ENCODE measurements around the gene RDM1. TPM values are rescaled to one million over a fixed set of nuclear protein-coding genes. Genes with fewer than 3 reads are reported as not detected.

The RDM1 gene
- polyA plus RNA-seq, 4 donors = 1.9 to 4.5 (median 4.5) TPM; not detected in 1

- Histone ChIP-seq H3K9me3 (ENCODE audit: control insufficient read depth in 2 of 2, insufficient read depth in 1 of 2, low read depth in 1 of 2, low read length in 1 of 2) (peaks cover 0 to 28% of the 10 kb centered on the region in 2 donors), H3K27me3 (ENCODE audit: control insufficient read depth in 3 of 3, insufficient read depth in 3 of 3, low read length in 3 of 3) (no peaks in the 10 kb centered on the region), H3K4me1 (ENCODE audit: control insufficient read depth in 3 of 3, insufficient read depth in 2 of 3, low read depth in 1 of 3, low read length in 2 of 3) (peaks cover 0 to 33% (median 2%) of the 10 kb centered on the region in 3 donors), H3K36me3 (ENCODE audit: control insufficient read depth in 3 of 3, insufficient read depth in 2 of 3, low read depth in 1 of 3, low read length in 3 of 3) (peaks cover 0 to 6% (median 0%) of the 10 kb centered on the region in 3 donors), H3K4me3 (ENCODE audit: low read depth in 1 of 3, low read length in 3 of 3) (no peak overlapping the region), H3K27ac (ENCODE audit: low read depth in 1 of 3, low read length in 2 of 3) (no peak overlapping the region)
- DNase-seq (peak; percentile 27 to 68), FAIRE-seq (no peak)
- WGBS, 3 donors = 27 to 64% (median 30%) methylated on average over 2 of the region's 2 CpGs
Observed at GRCh38 chr17:35912942-35913341, 17.6 kb downstream of the RDM1 start.

GRCh38 chr17:35912339-35912912 is 18.1 kb downstream of the RDM1 start:
- Histone ChIP-seq H3K9me3 (ENCODE audit: control insufficient read depth in 2 of 2, insufficient read depth in 1 of 2, low read depth in 1 of 2, low read length in 1 of 2) (peaks cover 0 to 24% of the 10 kb centered on the region in 2 donors), H3K4me3 (ENCODE audit: low read depth in 1 of 3, low read length in 3 of 3) (no peak overlapping the region), H3K27me3 (ENCODE audit: control insufficient read depth in 3 of 3, insufficient read depth in 3 of 3, low read length in 3 of 3) (no peaks in the 10 kb centered on the region), H3K27ac (ENCODE audit: low read depth in 1 of 3, low read length in 2 of 3) (no peak overlapping the region), H3K4me1 (ENCODE audit: control insufficient read depth in 3 of 3, insufficient read depth in 2 of 3, low read depth in 1 of 3, low read length in 2 of 3) (peaks cover 0 to 33% (median 2%) of the 10 kb centered on the region in 3 donors), H3K36me3 (ENCODE audit: control insufficient read depth in 3 of 3, insufficient read depth in 2 of 3, low read depth in 1 of 3, low read length in 3 of 3) (peaks cover 0 to under 1% (median 0%) of the 10 kb centered on the region in 3 donors)
- WGBS, 3 donors = 95 to 100% (median 98%) methylated on average over 3 of the region's 3 CpGs
- no peak for DNase-seq
- FAIRE-seq = no peak

GRCh38 chr17:35909408-35909807 is 21.2 kb downstream of the RDM1 start:
- WGBS, 3 donors = 70 to 88% (median 86%) methylated on average over 3 of the region's 3 CpGs
- peaks cover 0 to 17% (median 2%) of the 10 kb centered on the region in 3 donors for H3K4me1 ChIP-seq (ENCODE audit: control insufficient read depth in 3 of 3, insufficient read depth in 2 of 3, low read depth in 1 of 3, low read length in 2 of 3)

GRCh38 chr17:35907691-35908090 is 22.9 kb downstream of the RDM1 start:
- Histone ChIP-seq H3K9me3 (ENCODE audit: control insufficient read depth in 2 of 2, insufficient read depth in 1 of 2, low read depth in 1 of 2, low read length in 1 of 2) (peaks cover 0 to 5% of the 10 kb centered on the region in 2 donors), H3K27me3 (ENCODE audit: control insufficient read depth in 3 of 3, insufficient read depth in 3 of 3, low read length in 3 of 3) (no peaks in the 10 kb centered on the region), H3K36me3 (ENCODE audit: control insufficient read depth in 3 of 3, insufficient read depth in 2 of 3, low read depth in 1 of 3, low read length in 3 of 3) (no peaks in the 10 kb centered on the region), H3K27ac (ENCODE audit: low read depth in 1 of 3, low read length in 2 of 3) (no peak overlapping the region), H3K4me3 (ENCODE audit: low read depth in 1 of 3, low read length in 3 of 3) (no peak overlapping the region), H3K4me1 (ENCODE audit: control insufficient read depth in 3 of 3, insufficient read depth in 2 of 3, low read depth in 1 of 3, low read length in 2 of 3) (peaks cover 0 to 9% (median 0%) of the 10 kb centered on the region in 3 donors)
- DNase-seq (no peak), FAIRE-seq (no peak)
- 78 to 86% (median 84%) methylated on average over 5 of the region's 5 CpGs for WGBS, 3 donors

More at GRCh38 chr17:35909408-35909807, 21.2 kb downstream of the RDM1 start:
- FAIRE-seq (no peak), DNase-seq (no peak)
- H3K36me3 ChIP-seq (ENCODE audit: control insufficient read depth in 3 of 3, insufficient read depth in 2 of 3, low read depth in 1 of 3, low read length in 3 of 3) = no peaks in the 10 kb centered on the region
- no peaks in the 10 kb centered on the region for H3K27me3 ChIP-seq (ENCODE audit: control insufficient read depth in 3 of 3, insufficient read depth in 3 of 3, low read length in 3 of 3)
- H3K27ac ChIP-seq (ENCODE audit: low read depth in 1 of 3, low read length in 2 of 3) = no peak overlapping the region
- peaks cover 0 to 19% of the 10 kb centered on the region in 2 donors for H3K9me3 ChIP-seq (ENCODE audit: control insufficient read depth in 2 of 2, insufficient read depth in 1 of 2, low read depth in 1 of 2, low read length in 1 of 2)
- H3K4me3 ChIP-seq (ENCODE audit: low read depth in 1 of 3, low read length in 3 of 3) = no peak overlapping the region

- Histone ChIP-seq H3K4me3 (ENCODE audit: low read depth in 1 of 3, low read length in 3 of 3) (no peak overlapping the region), H3K9me3 (ENCODE audit: control insufficient read depth in 2 of 2, insufficient read depth in 1 of 2, low read depth in 1 of 2, low read length in 1 of 2) (peaks cover 0 to 5% of the 10 kb centered on the region in 2 donors), H3K27ac (ENCODE audit: low read depth in 1 of 3, low read length in 2 of 3) (peak overlapping the region in 1 of 3 donors; percentile 45), H3K27me3 (ENCODE audit: control insufficient read depth in 3 of 3, insufficient read depth in 3 of 3, low read length in 3 of 3) (no peaks in the 10 kb centered on the region), H3K4me1 (ENCODE audit: control insufficient read depth in 3 of 3, insufficient read depth in 2 of 3, low read depth in 1 of 3, low read length in 2 of 3) (peaks cover 0 to 9% (median 0%) of the 10 kb centered on the region in 3 donors), H3K36me3 (ENCODE audit: control insufficient read depth in 3 of 3, insufficient read depth in 2 of 3, low read depth in 1 of 3, low read length in 3 of 3) (no peaks in the 10 kb centered on the region)
- FAIRE-seq (no peak), DNase-seq (peak in 1 of 2 donors; percentile 4)
- 69 to 77% (median 74%) methylated on average over 3 of the region's 3 CpGs for WGBS, 3 donors
Observed at GRCh38 chr17:35906926-35907637, 23.5 kb downstream of the RDM1 start.

- H3K9me3 ChIP-seq (ENCODE audit: control insufficient read depth in 2 of 2, insufficient read depth in 1 of 2, low read depth in 1 of 2, low read length in 1 of 2) = peaks cover 0 to 5% of the 10 kb centered on the region in 2 donors
- peaks cover 0 to 9% (median 0%) of the 10 kb centered on the region in 3 donors for H3K4me1 ChIP-seq (ENCODE audit: control insufficient read depth in 3 of 3, insufficient read depth in 2 of 3, low read depth in 1 of 3, low read length in 2 of 3)
- no peaks in the 10 kb centered on the region for H3K27me3 ChIP-seq (ENCODE audit: control insufficient read depth in 3 of 3, insufficient read depth in 3 of 3, low read length in 3 of 3)
- WGBS, 3 donors = 88 to 93% (median 92%) methylated on average over 5 of the region's 5 CpGs
- H3K27ac ChIP-seq (ENCODE audit: low read depth in 1 of 3, low read length in 2 of 3) = peak overlapping the region in 1 of 3 donors; percentile 56
- no peaks in the 10 kb centered on the region for H3K36me3 ChIP-seq (ENCODE audit: control insufficient read depth in 3 of 3, insufficient read depth in 2 of 3, low read depth in 1 of 3, low read length in 3 of 3)
- DNase-seq (peak in 1 of 2 donors; percentile 58), FAIRE-seq (no peak)
- no peak overlapping the region for H3K4me3 ChIP-seq (ENCODE audit: low read depth in 1 of 3, low read length in 3 of 3)
Observed at GRCh38 chr17:35906191-35906925, 24.2 kb downstream of the RDM1 start.

- H3K9me3 ChIP-seq (ENCODE audit: control insufficient read depth in 2 of 2, insufficient read depth in 1 of 2, low read depth in 1 of 2, low read length in 1 of 2) = no peaks in the 10 kb centered on the region
- peaks cover 0 to 17% (median 0%) of the 10 kb centered on the region in 3 donors for H3K4me1 ChIP-seq (ENCODE audit: control insufficient read depth in 3 of 3, insufficient read depth in 2 of 3, low read depth in 1 of 3, low read length in 2 of 3)
- FAIRE-seq (no peak), DNase-seq (no peak)
- WGBS, 3 donors = 83 to 91% (median 91%) methylated on average over 5 of the region's 5 CpGs
- H3K36me3 ChIP-seq (ENCODE audit: control insufficient read depth in 3 of 3, insufficient read depth in 2 of 3, low read depth in 1 of 3, low read length in 3 of 3) = no peaks in the 10 kb centered on the region
- H3K4me3 ChIP-seq (ENCODE audit: low read depth in 1 of 3, low read length in 3 of 3) = no peak overlapping the region
- H3K27ac ChIP-seq (ENCODE audit: low read depth in 1 of 3, low read length in 2 of 3) = no peak overlapping the region
- H3K27me3 ChIP-seq (ENCODE audit: control insufficient read depth in 3 of 3, insufficient read depth in 3 of 3, low read length in 3 of 3) = no peaks in the 10 kb centered on the region
Observed at GRCh38 chr17:35903451-35903850, 27.1 kb downstream of the RDM1 start.

GRCh38 chr17:35901631-35902175 is 28.9 kb downstream of the RDM1 start:
- WGBS, 3 donors = 89 to 94% (median 94%) methylated on average over 9 of the region's 9 CpGs
- H3K4me1 ChIP-seq (ENCODE audit: control insufficient read depth in 3 of 3, insufficient read depth in 2 of 3, low read depth in 1 of 3, low read length in 2 of 3) = peaks cover 0 to 17% (median 0%) of the 10 kb centered on the region in 3 donors
- FAIRE-seq = no peak
- H3K36me3 ChIP-seq (ENCODE audit: control insufficient read depth in 3 of 3, insufficient read depth in 2 of 3, low read depth in 1 of 3, low read length in 3 of 3) = no peaks in the 10 kb centered on the region
- no peak overlapping the region for H3K27ac ChIP-seq (ENCODE audit: low read depth in 1 of 3, low read length in 2 of 3)
- no peak for DNase-seq
- H3K9me3 ChIP-seq (ENCODE audit: control insufficient read depth in 2 of 2, insufficient read depth in 1 of 2, low read depth in 1 of 2, low read length in 1 of 2) = no peaks in the 10 kb centered on the region
- no peaks in the 10 kb centered on the region for H3K27me3 ChIP-seq (ENCODE audit: control insufficient read depth in 3 of 3, insufficient read depth in 3 of 3, low read length in 3 of 3)
- no peak overlapping the region for H3K4me3 ChIP-seq (ENCODE audit: low read depth in 1 of 3, low read length in 3 of 3)

Measured in small intestine (tissue), 7 donors.